Duodenal mucosa (tissue), 2 donors: ENCODE data around the gene CYYR1.

Experiments
- H3K27ac ChIP-seq: one replicate; pipeline ENCODE4 v1.7.0; 2013; ENCODE audit warnings: low read depth, low read length
- H3K27me3 ChIP-seq, 2 donors: one replicate each; pipeline ENCODE4 v1.7.0; 2013; ENCODE audit warnings: low read length in 2 of 2, control low read depth in 1 of 2; ENCODE audit not compliant: insufficient read depth in 2 of 2, control insufficient read depth in 1 of 2
- H3K36me3 ChIP-seq, 2 donors: one replicate each; pipeline ENCODE4 v1.7.0; 2013; ENCODE audit warnings: low read length in 2 of 2, control low read depth in 1 of 2; ENCODE audit not compliant: insufficient read depth in 2 of 2, control insufficient read depth in 1 of 2
- H3K4me1 ChIP-seq, 2 donors: one replicate each; pipeline ENCODE4 v1.7.0; 2013; ENCODE audit warnings: low read length in 2 of 2, control low read depth in 1 of 2; ENCODE audit not compliant: insufficient read depth in 2 of 2, control insufficient read depth in 1 of 2
- H3K4me3 ChIP-seq, 2 donors: one replicate each; pipeline ENCODE4 v1.7.0; 2013; ENCODE audit warnings: low read length in 2 of 2, low read depth in 1 of 2
- H3K9ac ChIP-seq, 2 donors: one replicate each; pipeline ENCODE4 v1.7.0; 2013; ENCODE audit warnings: low read length in 2 of 2, low read depth in 1 of 2
- H3K9me3 ChIP-seq, 2 donors: one replicate each; pipeline ENCODE4 v1.7.0; 2013; ENCODE audit warnings: low read length in 2 of 2, control low read depth in 1 of 2; ENCODE audit not compliant: control insufficient read depth in 1 of 2

Gene CYYR1

DNA sequence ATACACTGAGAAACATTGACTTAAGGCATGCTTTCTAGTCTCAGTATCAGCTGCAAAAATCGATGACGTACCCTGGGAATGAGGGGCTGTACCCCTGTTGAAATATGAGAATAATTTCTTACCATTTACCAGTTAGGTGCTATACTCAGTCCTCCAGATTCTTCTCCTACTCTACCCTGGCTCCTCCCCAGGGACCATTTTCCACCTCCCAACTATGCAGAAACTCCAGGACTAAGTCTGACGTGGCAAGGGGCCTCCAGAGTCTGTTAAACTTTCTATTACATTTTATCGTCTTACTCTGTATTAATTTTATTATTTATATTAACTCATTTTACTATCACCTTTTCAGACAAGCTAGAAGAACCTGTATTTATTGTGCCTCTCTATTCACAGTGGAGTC is 124.3 kb downstream of the CYYR1 start:
- Histone ChIP-seq H3K4me1 (no peaks in the 10 kb centered on the region), H3K27ac (no peak overlapping the region), H3K36me3 (no peaks in the 10 kb centered on the region), H3K4me3 (no peak overlapping the region), H3K27me3 (no peaks in the 10 kb centered on the region), H3K9me3 (no peaks in the 10 kb centered on the region), H3K9ac (no peak overlapping the region)

GRCh38 chr21:26447932-26448475 is 125.1 kb downstream of the CYYR1 start:
- Histone ChIP-seq H3K9ac (no peak overlapping the region), H3K4me1 (no peaks in the 10 kb centered on the region), H3K4me3 (no peak overlapping the region), H3K36me3 (no peaks in the 10 kb centered on the region), H3K27me3 (no peaks in the 10 kb centered on the region), H3K27ac (no peak overlapping the region), H3K9me3 (no peaks in the 10 kb centered on the region)

- H3K27me3 ChIP-seq: no peaks in the 10 kb centered on the region
- no peak overlapping the region for H3K4me3 ChIP-seq
- H3K4me1 ChIP-seq: no peaks in the 10 kb centered on the region
- no peak overlapping the region for H3K27ac ChIP-seq
- H3K36me3 ChIP-seq: no peaks in the 10 kb centered on the region
- H3K9ac ChIP-seq: no peak overlapping the region
- H3K9me3 ChIP-seq: no peaks in the 10 kb centered on the region
Observed at GRCh38 chr21:26445440-26445839, 127.6 kb downstream of the CYYR1 start.

DNA sequence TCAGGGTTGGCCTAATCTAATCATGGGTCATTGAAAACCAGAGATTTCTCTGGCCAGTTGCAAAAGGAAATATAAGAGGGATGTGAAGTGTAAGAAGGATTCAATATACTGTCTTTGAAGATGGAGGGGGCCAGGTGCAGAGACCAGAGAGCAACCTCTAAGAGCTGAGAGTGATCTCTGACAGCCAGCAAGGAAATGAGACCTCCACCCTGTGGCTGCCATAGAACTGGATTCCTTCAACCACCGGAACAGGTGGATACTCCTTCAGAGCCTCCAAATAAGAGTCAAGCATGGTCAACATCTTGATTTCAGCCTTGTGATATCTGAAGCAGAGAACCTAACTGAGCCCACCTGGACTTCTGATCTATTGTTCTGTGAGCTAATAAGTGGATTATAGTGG is 128.4 kb downstream of the CYYR1 start:
- Histone ChIP-seq H3K4me1 (no peaks in the 10 kb centered on the region), H3K36me3 (no peaks in the 10 kb centered on the region), H3K27ac (no peak overlapping the region), H3K27me3 (no peaks in the 10 kb centered on the region), H3K9ac (no peak overlapping the region), H3K9me3 (no peaks in the 10 kb centered on the region), H3K4me3 (no peak overlapping the region)

GRCh38 chr21:26443867-26444266 is 129.2 kb downstream of the CYYR1 start:
- Histone ChIP-seq H3K36me3 (no peaks in the 10 kb centered on the region), H3K27me3 (no peaks in the 10 kb centered on the region), H3K9ac (no peak overlapping the region), H3K4me3 (no peak overlapping the region), H3K4me1 (no peaks in the 10 kb centered on the region), H3K9me3 (no peaks in the 10 kb centered on the region), H3K27ac (no peak overlapping the region)

GRCh38 chr21:26443291-26443690 is 129.8 kb downstream of the CYYR1 start:
- H3K4me1 ChIP-seq: no peaks in the 10 kb centered on the region
- H3K9me3 ChIP-seq: no peaks in the 10 kb centered on the region
- no peaks in the 10 kb centered on the region for H3K36me3 ChIP-seq
- no peak overlapping the region for H3K9ac ChIP-seq
- H3K27ac ChIP-seq: no peak overlapping the region
- no peaks in the 10 kb centered on the region for H3K27me3 ChIP-seq
- H3K4me3 ChIP-seq: no peak overlapping the region

DNA sequence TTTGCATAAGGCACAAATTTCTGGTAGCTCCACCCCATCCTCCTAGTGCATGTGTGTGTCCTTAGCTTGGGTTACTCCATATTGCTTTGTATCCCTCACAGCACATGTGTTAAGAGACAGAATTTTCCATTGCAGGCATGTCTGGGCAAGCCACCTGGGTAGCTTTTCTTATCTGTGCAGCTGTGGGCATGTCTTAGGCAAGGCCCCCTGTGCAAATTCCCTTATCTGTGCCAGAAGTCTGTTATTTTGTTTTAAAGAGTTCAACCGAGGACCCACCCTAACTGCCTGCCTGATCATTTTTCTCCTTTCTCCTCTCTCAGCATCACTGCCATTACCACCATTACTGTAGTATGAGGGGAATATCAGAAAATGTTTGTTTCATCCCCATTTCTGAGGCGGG is 131.9 kb downstream of the CYYR1 start:
- Histone ChIP-seq H3K36me3 (no peaks in the 10 kb centered on the region), H3K9ac (no peak overlapping the region), H3K27ac (no peak overlapping the region), H3K4me3 (no peak overlapping the region), H3K9me3 (no peaks in the 10 kb centered on the region), H3K27me3 (no peaks in the 10 kb centered on the region), H3K4me1 (no peaks in the 10 kb centered on the region)

- Histone ChIP-seq H3K4me1 (no peaks in the 10 kb centered on the region), H3K9me3 (no peaks in the 10 kb centered on the region), H3K27ac (no peak overlapping the region), H3K9ac (no peak overlapping the region), H3K4me3 (no peak overlapping the region), H3K27me3 (no peaks in the 10 kb centered on the region), H3K36me3 (no peaks in the 10 kb centered on the region)
Observed at GRCh38 chr21:26438976-26439375, 134.1 kb downstream of the CYYR1 start.

GRCh38 chr21:26437326-26438009 is 135.6 kb downstream of the CYYR1 start:
- H3K27ac ChIP-seq: no peak overlapping the region
- no peak overlapping the region for H3K9ac ChIP-seq
- H3K9me3 ChIP-seq: no peaks in the 10 kb centered on the region

DNA sequence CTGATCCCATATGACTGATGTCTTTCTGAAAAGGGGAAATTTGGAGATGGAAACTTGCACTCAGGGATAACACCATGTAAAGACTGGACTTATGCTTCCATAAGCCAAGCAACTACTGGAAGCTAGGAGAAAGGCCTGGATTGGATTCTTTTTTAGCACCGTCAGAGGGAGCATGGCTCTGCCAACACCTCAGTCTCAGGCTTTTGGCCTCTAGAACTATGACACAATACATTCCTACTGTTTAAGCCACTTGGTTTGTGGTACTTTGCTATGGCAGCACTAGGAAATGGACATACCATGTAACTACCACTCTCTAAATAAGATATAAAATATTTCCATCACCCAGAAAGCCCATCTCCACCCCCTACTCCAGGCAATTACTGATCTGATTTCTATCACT is 139.7 kb downstream of the CYYR1 start:
- H3K9me3 ChIP-seq: no peaks in the 10 kb centered on the region
- no peaks in the 10 kb centered on the region for H3K36me3 ChIP-seq
- no peaks in the 10 kb centered on the region for H3K4me1 ChIP-seq
- H3K4me3 ChIP-seq: no peak overlapping the region
- no peak overlapping the region for H3K27ac ChIP-seq
- H3K9ac ChIP-seq: no peak overlapping the region
- H3K27me3 ChIP-seq: no peaks in the 10 kb centered on the region

More at GRCh38 chr21:26437326-26438009, 135.6 kb downstream of the CYYR1 start:
- Histone ChIP-seq H3K27me3 (no peaks in the 10 kb centered on the region), H3K36me3 (no peaks in the 10 kb centered on the region), H3K4me3 (no peak overlapping the region), H3K4me1 (no peaks in the 10 kb centered on the region)
